ENCODE data around the gene TESMIN. TPM values are rescaled to one million over a fixed set of nuclear protein-coding genes. Genes with fewer than 3 reads are reported as not detected.

The TESMIN gene
- total RNA-seq, 1 experiment from 2014 or later = 3.6 TPM

DNA sequence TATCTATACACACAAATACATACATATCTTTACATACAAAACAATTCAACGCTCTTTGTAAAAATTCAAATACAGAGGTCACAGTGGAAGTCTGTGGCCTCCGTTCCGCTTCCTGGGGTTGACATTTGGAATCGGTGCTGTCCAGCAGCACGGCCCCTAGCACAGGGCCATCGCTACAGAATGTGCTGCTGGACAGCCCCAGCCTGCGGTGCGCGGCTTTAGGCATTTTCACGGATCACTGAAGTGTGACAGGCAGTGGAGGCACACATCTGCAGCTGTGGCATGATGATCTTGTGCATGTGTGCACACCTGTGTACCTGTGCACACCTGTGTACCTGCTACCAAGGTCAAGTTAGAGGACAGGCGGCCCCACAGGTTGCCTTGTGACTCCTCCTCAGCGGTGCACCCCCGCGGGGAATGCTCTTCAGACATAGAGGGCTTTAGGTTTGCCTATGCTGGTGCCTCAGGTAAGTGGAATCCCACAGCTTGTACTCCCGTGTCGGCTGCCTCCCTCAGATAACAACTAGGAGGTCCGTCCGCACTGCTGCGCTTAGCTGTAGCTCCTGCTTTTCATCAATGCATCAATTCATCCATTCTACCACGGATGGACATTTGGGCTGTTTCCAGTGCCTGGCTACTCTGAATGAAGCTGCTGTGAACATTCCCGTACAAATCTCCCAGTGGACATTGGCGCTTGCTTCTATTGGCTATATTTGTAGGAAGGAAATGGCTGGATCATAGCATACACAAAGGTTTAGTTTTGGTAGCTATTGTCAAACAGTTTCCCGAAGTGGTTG is 37.1 kb downstream of the TESMIN start:
- DNase-seq (ENCODE audit: low read depth) = no peak

DNA sequence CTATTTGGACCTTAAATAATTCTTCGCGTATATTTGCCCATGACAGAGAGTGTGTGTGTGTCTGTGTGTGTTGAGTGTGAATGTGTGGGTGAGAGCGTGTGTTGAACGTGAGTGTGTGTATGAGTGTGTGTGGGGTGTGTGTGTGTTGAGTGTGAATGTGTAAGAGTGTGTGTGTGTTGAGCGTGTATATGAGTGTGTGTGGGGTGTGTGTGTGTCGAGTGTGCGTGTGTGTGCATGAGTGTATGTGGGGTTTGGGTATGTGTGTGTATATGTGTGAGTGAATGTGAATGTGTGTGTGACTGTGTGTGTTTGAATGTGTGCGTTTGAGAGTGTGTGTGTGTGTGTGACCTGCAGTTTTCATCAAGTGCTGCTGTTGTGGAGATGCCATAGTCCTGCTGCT is 40.2 kb downstream of the TESMIN start:
- no peak for DNase-seq (ENCODE audit: low read depth)

DNA sequence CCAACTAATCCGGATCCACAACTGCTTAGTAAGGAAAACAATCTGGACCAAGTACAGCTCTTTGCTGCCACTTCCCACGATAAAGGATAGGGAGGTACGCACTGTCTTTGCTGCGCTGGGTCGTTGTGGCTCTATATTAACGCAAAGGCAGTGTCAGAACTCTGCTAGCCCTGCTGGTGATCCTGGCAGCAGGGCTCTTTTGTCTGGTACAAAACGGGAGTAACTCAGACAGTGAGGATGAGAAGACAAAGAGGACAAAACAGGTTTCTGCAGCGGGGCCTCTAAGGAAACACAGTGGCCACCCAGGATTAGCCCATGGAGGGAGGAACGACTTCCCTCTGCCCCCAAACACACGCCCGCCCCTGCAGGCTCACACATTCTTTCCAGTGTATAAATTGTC is 40.9 kb downstream of the TESMIN start:
- DNase-seq (ENCODE audit: low read depth) = no peak

DNA sequence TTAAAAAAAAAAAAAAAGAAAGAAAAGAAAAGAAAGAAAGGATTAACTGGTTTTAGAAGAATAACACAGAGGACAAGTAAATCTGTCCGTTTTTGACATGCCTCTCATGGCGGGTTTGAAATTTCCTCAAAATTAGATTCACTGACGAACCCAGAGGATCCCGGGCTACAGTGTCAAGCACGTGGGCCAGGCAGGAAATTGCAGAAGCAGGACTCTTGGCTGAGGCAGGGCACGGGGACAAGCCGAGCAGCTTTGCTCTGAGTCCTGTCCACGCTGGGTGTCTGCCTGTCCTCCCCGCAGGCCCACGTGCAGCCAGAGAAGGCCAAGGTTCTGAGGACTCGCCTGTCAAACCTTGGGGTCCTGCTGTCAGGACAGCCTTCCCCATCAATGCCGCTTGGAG is 42.3 kb downstream of the TESMIN start:
- no peak for DNase-seq (ENCODE audit: low read depth)

DNA sequence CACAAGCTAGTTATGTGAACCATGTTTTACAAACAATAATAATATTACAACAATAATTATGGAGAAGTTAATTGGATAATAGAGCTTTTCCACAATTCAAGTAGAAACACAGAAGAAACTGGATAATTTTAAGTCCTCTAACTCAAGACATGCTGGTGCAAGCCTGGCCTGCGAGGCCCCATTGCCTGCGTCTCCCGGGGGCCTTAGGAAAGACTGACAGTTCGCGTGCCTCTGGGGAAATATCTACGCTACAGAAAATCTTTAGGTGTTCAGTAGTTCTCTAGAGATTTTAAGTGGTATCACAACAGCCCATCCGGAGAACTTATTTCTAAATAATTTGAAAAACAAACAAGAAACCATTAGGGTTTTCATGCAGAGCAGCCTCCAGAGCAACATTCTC is 43.8 kb downstream of the TESMIN start:
- no peak for DNase-seq (ENCODE audit: low read depth)

DNA sequence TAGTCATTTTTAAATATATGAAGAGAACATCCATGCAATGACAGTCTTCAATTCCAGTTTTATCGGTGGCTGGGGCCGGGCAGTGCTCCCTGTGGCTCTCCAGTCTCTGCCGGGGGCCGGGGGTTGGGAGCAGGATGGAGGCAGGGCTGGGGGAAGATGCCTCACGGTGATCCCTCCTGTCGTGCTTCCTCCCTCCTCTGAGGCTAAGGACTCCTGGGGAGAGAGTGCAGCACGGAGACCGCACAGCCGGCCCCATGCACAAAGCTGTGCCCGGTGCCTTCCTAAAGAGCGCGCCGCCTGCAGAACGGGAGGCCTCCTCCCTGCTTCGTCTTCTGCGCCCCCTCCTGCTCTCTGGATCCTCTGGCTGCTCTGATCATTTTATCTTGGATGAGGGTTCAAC is 46.4 kb downstream of the TESMIN start:
- DNase-seq (ENCODE audit: low read depth) = no peak

DNA sequence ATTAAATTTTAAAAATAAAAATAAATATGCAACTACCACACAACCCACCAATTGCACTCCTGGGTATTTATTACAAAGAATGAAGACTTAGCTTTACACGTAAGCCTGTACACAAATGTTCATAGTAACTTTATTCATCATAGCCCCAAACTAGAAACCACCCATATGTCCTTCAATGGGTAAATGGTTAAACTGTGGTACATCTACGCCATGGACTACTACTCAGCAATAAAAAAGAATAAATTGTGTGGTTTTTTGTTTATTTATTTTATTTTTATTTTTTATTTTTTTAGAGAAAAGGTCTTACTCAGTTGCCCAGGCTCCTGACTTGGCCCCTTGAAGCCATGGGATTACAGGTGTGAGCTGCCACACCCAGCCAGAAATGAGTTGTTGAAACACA is 52.3 kb downstream of the TESMIN start:
- DNase-seq (ENCODE audit: low read depth) = no peak

DNA sequence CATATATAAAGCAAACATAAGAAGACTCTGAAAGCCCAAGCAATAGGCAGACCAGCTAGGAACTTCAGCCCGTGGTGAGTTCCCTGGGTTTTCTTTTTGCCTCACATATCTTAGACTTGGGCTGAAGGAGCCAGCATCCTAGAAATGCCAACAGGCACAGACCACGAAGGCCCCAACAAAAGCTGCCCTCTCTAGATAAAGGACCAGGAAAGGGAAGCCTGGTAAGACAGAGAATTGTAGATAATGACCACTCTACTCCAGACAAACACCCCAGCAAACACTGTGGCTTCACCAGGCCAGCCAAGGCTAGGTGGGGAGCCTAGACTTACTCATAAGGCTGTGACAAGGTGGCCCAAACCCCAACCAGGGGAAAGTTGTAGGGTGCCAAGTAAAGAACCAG is 55.8 kb downstream of the TESMIN start:
- no peak for DNase-seq (ENCODE audit: low read depth)

DNA sequence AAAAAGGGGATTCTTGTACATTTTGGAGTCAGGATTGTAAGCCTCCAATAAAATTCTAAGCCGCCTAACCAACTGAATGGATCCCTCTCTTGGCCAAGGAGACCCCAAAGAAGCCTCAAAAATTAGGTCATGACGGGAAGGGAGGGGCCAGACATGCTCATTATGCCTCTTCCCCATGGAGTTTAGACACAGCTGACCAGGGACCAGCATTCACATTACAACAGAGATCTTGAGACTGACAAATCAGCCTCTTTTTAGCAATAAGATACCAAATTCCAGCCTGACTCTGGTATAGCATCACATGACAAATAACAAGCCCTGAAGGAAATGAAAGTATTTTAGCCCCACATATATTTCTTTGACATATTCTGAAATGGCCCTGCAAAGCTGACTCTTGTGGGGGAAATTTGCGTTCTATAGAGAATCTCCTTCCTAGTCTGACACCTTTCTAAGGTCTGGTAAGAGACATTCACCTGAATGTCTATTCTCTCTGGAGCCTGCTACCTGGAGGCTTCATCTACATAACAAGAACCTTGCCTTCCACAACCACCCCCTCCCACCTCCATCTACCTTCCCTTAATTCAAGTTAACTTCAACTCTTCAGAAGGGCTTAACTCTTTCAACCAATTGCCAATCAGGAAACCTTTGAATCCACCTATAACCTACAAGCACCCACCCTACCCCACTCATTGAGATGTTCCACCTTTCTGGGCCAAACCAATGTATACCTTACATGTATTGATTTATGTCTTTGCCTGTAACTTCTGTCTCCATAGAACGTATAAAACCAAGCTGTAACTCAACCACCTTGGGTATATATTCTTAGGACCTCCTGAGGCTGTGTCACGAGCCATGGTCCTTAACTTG is 56.7 kb downstream of the TESMIN start:
- no peak for DNase-seq (ENCODE audit: low read depth)

DNA sequence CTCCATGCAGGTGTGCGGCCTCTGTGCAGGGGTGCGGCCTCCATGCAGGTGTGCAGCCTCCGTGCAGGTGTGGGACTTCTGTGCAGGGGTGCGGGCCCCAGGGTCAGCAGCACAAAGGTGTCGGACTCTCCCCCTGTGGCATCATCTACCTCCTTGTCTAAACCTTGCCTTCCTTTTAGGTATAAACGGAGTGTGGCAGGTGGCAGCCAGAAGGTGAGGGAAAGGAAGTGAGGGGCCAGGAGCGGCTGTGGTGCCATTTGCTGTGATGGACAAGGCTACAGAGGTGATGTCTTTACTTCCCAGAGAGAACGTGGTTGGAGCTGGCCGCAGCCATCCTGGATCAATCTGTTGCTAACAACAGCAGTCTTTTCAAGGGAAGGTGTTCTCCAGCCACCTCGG is 57.8 kb downstream of the TESMIN start:
- DNase-seq (ENCODE audit: low read depth) = no peak

DNA sequence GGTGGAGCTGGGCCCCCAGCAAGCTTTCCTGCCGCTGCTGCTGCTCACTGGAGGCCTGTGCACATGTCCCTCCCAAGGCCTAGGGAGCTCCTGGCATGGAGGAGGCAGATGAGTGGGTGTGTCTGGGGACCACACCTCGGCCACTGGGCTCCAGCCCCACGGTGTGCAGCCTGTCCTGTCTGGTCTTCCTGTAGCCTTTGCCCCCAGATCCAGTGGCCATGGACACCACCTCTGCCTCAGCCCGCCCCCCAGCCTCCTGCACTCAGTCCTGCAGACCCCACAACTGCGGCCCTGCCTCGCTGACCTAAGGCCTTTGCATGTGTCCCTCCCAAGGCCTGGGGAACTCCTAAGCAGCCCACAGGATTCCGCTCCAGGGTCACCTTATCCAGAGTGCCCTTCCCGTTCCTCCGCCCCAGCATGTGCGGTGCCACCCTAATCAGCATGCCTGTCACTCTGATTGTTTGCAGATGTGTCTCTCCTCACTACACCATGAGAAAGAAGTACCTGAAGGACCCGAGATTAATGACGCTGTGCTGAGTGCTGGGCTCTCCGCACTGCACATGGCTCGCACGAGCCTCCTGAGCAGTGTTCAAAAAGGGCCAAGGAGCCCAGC is 58.3 kb downstream of the TESMIN start:
- no peak for DNase-seq (ENCODE audit: low read depth)

DNA sequence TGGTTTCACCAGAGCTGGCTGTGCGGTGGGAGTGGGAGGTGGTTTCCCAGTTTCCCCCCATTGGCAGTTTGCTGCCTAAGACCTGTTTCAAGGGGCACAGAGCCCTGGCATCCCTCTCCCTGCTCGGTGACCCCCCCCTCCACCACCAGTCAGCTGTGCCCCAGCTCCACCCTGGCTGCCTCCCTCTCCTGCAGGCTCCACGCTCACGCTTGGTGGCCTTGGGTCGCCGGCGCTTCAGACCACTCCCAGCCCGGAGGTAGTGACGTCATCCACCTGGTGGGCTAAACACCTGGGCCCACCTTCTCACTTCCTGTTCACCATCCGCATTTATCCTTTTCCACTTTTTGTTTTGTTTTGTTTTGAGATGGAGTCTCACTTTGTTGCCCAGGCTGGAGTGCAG is 59.2 kb downstream of the TESMIN start:
- no peak for DNase-seq (ENCODE audit: low read depth)

DNA sequence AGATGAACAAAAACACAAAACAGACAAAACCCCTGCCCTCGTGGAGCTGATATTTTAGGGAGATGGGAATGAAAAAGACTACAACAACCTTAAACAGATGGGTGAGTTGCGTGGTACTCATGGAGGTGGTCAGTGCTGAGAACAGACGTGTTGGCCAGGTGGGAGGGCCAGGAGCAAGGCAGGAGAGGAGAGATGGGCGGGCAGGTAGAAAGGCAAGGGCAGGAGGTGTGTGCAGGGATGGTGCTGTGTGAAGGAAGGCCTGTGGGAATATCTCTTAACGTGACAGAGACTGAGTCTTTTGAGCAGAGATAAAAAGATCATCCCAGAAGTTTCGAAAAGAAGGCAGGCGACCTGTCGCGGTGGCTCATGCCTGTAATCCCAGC is 59.9 kb downstream of the TESMIN start:
- no peak for DNase-seq (ENCODE audit: low read depth)

DNA sequence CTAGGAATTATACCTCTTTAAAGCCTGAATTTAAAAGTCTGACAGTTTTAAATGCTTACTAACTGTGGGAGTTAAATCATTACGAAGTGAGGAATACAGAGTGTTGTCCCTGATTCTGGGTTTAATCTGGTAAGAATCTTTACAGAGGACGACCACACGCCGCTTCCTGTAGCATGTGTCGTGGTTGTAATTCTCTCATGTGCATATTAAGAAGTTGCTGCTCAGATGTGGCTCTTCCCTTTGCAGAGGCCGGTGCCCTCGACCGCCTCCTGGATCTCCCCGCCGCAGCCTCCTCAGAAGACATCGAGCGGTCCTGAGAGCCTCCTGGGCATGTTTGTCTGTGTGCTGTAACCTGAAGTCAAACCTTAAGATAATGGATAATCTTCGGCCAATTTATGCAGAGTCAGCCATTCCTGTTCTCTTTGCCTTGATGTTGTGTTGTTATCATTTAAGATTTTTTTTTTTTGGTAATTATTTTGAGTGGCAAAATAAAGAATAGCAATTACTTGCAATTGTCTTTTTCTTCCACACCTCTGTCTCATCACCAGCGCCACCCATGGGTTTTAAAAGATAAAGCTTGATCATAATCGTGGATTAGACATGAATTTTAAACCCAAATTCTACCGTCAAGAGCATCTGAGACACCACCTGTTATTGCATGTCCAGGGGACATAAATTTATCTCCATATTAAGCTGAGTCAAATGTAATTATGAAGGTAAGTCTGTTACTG is 60.5 kb downstream of the TESMIN start:
- DNase-seq (ENCODE audit: low read depth) = no peak

DNA sequence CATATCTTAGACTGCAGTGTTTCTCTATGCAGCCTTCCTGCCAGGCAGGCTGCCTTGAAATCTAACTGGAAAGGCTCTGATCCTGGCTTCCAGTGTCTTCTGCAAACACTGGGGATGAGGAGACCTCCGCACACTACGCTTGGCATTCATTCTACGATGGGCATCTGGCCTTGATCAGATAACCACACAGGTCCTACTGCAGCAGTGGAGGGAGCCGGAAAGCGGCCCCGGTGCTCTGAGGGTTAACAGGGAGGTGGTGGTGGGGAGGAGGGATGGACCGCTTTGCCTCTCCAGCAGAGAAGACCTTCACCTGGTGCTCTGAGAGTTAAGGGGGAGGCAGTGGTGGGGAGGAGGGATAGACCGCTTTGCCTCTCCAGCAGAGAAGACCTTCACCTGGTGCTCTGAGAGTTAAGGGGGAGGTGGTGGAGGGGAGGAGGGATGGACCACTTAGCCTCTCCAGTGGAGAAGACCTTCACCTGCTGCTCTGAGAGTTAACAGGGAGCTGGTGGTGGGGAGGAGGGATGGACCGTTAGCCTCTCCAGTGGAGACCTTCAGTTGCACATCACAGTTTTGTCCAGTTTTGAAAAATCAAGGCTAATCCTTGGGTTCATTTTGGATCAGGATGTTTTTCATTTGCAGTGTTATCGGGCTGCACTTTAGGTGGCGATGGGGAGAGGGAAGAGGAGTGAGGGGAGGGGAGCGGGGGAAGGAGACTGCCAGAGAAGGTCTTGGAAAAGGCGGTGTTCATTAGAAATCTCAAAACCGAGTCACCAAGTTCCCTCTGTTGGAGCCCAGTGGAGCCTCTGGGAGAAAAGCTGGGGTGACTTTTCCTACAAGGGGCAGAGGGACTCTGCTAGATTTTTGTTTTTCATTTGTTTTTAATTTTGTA is 61.3 kb downstream of the TESMIN start:
- DNase-seq (ENCODE audit: low read depth) = no peak

DNA sequence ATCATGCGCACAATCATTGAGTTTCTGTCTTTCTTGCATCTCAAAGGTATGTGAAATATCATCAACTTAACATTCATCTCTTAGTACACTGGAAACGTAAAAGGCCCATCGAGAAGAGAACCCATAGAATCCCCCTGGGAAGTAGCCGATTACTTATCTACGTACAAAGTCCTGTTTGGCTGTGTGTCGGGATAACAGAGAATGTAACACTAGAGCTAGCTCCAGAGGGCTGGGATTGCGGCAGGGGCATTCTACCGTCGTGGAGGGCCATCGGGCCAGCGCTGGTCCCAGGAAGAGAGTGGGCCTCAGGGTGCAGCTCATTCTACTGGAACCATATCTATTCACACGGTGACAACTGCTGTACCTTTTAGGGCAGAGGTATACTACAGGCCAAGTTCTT is 62.4 kb downstream of the TESMIN start:
- no peak for DNase-seq (ENCODE audit: low read depth)

DNA sequence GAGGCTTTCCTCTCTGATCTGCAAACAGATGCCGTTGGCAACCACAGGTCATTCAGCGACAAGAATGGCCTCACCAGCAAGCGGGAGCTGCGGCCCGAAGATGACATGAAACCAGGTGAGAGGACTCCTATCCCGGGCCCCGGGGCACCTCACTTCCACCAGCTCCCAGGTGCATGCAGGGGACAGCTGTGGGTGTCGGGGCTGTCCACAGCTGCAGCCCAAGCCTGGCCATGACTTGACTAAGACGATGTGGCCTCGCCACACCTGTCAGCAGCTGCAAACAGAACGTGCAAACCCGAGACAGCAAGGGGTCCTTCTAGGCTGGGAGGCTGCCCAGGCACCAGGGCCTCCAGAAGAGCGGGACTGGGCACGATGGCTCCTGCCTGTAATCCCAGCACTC is 63.3 kb downstream of the TESMIN start:
- no peak for DNase-seq (ENCODE audit: low read depth)

DNA sequence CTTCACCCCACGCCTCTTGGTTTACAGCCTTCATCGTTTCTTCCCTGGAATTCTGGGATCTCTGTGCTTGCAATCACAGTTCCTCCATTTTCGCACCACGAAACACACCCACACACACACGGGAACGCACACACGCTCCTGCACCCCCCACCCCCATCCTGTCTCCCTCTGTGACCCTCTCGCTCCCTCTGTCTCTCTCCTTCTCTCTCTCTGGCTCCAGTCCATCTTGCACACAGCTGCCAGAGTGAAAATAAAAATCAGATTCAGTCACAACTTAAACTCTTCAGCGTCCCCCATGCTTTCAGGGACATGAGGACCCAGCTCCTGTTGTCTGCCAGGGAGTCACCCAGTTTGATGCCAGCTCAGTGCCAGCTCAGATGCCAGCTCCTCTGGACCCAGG is 64.0 kb downstream of the TESMIN start:
- no peak for DNase-seq (ENCODE audit: low read depth)

DNA sequence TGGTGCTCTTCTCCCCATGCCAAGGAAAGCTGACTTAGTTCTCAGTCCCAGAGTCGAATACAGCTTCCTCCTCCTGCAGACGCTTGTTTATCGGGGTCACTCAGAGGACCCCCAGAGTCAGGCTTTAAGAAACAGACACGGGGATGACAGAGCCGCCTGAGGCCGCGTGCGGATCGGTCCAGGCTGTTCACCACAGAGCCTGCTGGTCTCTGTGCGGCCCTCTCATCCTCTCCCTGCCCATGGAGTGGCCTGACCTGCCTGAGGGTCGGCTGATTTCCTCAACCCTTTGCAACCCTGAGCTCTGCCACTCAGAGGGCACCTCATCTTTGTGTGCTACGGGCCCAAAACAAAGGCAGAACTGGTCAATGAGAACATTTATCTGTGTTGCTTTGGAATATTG is 64.8 kb downstream of the TESMIN start:
- no peak for DNase-seq (ENCODE audit: low read depth)

DNA sequence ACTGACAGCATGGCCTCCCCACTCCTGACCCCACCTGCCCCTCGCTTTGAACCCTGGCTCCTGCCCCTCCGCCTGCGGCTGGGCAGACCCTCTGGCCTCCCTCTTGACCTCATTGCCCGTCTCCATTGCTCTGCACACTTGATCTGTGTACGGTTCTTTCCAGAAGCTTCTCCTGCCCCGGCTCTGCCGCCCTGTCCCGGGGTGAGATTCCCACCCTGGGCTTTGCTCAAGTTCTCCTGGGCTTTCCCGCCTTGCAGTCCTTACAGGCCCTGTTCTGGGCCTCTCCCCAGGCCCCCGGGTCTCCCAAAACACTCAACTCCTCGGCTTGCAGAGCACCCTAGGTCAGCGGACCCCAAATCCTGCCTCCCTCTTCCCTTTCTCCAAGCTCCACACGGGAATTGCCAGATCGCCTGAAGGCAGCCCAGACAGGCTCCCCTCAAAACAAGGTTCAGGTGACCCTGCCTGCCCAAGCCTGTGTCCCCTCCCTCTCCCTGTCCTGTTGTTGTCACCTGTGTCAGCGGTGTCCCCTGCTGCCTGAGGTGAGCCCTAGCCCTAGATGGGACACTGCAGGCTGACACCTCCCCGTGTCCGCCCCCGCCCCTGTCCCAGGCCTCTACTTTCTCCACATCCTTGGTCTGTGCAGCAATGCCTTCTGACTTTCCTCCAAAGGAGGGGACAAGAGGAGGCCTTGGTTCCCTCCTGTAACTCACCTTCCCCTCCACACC is 65.5 kb downstream of the TESMIN start:
- no peak for DNase-seq (ENCODE audit: low read depth)
